Measurements from ENCODE around the gene PHACTR1.
"Not testable (repeated sequence)": the region's sequence is repeated elsewhere in the genome, so short reads cannot be mapped to it uniquely, and the experiment has no call there.

Gene PHACTR1

GRCh38 chr6:12898603-12899002 is 182.0 kb downstream of the PHACTR1 start:
- DNase-seq (ENCODE audit: low read depth in 1 of 2, low spot score in 1 of 2): no peak

- no peak for DNase-seq (ENCODE audit: low read depth in 1 of 2, low spot score in 1 of 2)
Measured at GRCh38 chr6:12899046-12899833, 182.7 kb downstream of the PHACTR1 start.

- DNase-seq (ENCODE audit: low read depth in 1 of 2, low spot score in 1 of 2): no peak
Measured at GRCh38 chr6:12903246-12903645, 186.7 kb downstream of the PHACTR1 start.

GRCh38 chr6:12909833-12910232 is 193.3 kb downstream of the PHACTR1 start:
- no peak for DNase-seq (ENCODE audit: low read depth in 1 of 2, low spot score in 1 of 2)

GRCh38 chr6:12911427-12911826 is 194.9 kb downstream of the PHACTR1 start:
- DNase-seq (ENCODE audit: low read depth in 1 of 2, low spot score in 1 of 2): no peak

GRCh38 chr6:12913201-12913600 is 196.6 kb downstream of the PHACTR1 start:
- no peak for DNase-seq (ENCODE audit: low read depth in 1 of 2, low spot score in 1 of 2)

GRCh38 chr6:12916006-12916405 is 199.4 kb downstream of the PHACTR1 start:
- DNase-seq (ENCODE audit: low read depth in 1 of 2, low spot score in 1 of 2): no peak

GRCh38 chr6:12916420-12917136 is 200.0 kb downstream of the PHACTR1 start:
- DNase-seq (ENCODE audit: low read depth in 1 of 2, low spot score in 1 of 2): no peak

GRCh38 chr6:12921467-12921866 is 204.9 kb downstream of the PHACTR1 start:
- no peak for DNase-seq (ENCODE audit: low read depth in 1 of 2, low spot score in 1 of 2)

GRCh38 chr6:12923644-12924235 is 207.2 kb downstream of the PHACTR1 start:
- DNase-seq (ENCODE audit: low read depth in 1 of 2, low spot score in 1 of 2): no peak

GRCh38 chr6:12924911-12925310 is 208.3 kb downstream of the PHACTR1 start:
- DNase-seq (ENCODE audit: low read depth in 1 of 2, low spot score in 1 of 2): no peak

- no peak for DNase-seq (ENCODE audit: low read depth in 1 of 2, low spot score in 1 of 2)
Measured at GRCh38 chr6:12927746-12928145, 211.2 kb downstream of the PHACTR1 start.

GRCh38 chr6:12929678-12930077 is 213.1 kb downstream of the PHACTR1 start:
- no peak for DNase-seq (ENCODE audit: low read depth in 1 of 2, low spot score in 1 of 2)

GRCh38 chr6:12931639-12932038 is 215.1 kb downstream of the PHACTR1 start:
- no peak for DNase-seq (ENCODE audit: low read depth in 1 of 2, low spot score in 1 of 2)

- no peak for DNase-seq (ENCODE audit: low read depth in 1 of 2, low spot score in 1 of 2)
Measured at GRCh38 chr6:12935637-12936036, 219.1 kb downstream of the PHACTR1 start.

- DNase-seq (ENCODE audit: low read depth in 1 of 2, low spot score in 1 of 2): no peak
Measured at GRCh38 chr6:12937971-12938370, 221.4 kb downstream of the PHACTR1 start.

- DNase-seq (ENCODE audit: low read depth in 1 of 2, low spot score in 1 of 2): no peak
Measured at GRCh38 chr6:12939314-12939713, 222.7 kb downstream of the PHACTR1 start.

- DNase-seq (ENCODE audit: low read depth in 1 of 2, low spot score in 1 of 2): no peak
Measured at GRCh38 chr6:12941422-12941821, 224.9 kb downstream of the PHACTR1 start.

- DNase-seq (ENCODE audit: low read depth in 1 of 2, low spot score in 1 of 2): no peak
Measured at GRCh38 chr6:12943549-12943948, 227.0 kb downstream of the PHACTR1 start.

GRCh38 chr6:12944001-12944400 is 227.4 kb downstream of the PHACTR1 start:
- DNase-seq (ENCODE audit: low read depth in 1 of 2, low spot score in 1 of 2): no peak

GRCh38 chr6:12944528-12944927 is 228.0 kb downstream of the PHACTR1 start:
- not testable (repeated sequence) for DNase-seq (ENCODE audit: low read depth in 1 of 2, low spot score in 1 of 2)
